Measurements from ENCODE around the gene TMEM25.

DNA sequence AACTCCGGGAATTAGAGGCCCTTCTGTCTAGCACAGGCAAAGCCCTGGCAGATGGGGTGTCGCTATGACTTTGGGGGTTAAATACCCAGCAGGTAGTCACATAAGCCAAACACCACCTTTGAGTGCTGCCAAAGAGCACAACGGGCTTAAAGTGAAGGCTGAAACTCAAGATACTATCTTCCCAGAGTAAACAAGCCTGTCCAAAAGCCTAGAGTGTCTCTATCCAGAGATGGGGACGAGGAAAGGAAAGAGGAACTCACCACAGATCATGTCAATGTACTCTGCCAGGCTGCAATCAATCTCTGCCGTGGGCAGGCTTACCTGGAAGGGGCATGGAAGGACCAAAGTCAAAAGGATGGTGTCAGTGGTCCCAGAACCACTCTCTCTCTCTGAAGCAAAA is 14.5 kb downstream of the TMEM25 start:
- TF ChIP-seq CTCF (conservative IDR thresholded peaks at IDR 0.05 in 1 of 2, IDR thresholded peaks at IDR 0.05 in 1 of 2; ENCODE audit: low read depth in 1 of 2, low read length in 2 of 2) = no peak
- no peak for TF ChIP-seq EZH2 (IDR thresholded peaks at IDR 0.05; ENCODE audit: low read length, missing control alignments)
